ENCODE data around the gene PDCD1.
"Not testable (repeated sequence)": the region's sequence is repeated elsewhere in the genome, so short reads cannot be mapped to it uniquely, and the experiment has no call there.

The PDCD1 gene

DNA sequence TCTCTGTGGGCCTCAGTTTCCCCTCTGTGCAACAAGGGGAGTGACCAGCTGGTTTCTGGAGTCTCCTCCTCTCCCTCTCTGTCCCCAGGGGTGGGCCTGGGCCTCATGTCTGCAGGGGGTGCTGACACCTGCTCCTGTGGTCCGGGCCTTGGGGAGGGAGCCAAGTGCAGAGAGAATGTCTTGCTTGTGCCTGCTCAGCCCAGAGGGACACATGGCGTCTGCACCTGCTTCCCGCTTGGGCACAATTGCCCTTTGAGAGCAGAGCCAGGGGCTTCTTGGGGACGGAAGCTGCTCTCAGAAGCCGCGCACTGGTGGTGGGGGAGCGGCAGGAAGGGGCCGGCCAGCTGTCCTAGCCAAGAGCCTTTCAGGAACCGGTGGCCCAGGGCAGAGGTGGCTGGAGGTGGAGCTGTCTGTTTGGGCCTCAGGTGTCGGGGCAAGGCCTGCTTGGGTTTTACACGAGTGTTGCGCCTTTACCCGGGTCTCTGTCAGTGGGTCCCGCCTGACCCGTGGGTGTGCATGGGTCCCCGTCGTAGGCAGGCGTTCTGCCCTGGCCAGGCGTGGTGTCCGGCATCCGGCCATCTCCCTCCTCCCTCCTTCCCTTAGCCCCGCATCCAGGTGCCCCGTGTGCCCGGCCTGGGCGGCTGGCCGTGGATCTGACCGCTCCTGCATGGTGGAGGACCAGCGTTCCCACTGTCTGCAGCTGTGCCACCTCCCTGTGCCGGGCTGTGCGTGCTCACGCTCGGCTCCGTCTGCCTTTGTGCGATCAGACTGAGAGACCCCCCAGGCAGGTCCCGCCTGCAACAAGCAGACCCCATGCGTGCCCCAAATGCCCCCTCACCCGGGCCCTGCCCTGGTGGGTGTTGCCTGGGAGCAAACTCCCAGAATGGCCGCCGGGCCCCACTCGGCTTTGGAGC lies 45.7 kb downstream of the PDCD1 start:
- no peak for DNase-seq (ENCODE audit: low read depth)

DNA sequence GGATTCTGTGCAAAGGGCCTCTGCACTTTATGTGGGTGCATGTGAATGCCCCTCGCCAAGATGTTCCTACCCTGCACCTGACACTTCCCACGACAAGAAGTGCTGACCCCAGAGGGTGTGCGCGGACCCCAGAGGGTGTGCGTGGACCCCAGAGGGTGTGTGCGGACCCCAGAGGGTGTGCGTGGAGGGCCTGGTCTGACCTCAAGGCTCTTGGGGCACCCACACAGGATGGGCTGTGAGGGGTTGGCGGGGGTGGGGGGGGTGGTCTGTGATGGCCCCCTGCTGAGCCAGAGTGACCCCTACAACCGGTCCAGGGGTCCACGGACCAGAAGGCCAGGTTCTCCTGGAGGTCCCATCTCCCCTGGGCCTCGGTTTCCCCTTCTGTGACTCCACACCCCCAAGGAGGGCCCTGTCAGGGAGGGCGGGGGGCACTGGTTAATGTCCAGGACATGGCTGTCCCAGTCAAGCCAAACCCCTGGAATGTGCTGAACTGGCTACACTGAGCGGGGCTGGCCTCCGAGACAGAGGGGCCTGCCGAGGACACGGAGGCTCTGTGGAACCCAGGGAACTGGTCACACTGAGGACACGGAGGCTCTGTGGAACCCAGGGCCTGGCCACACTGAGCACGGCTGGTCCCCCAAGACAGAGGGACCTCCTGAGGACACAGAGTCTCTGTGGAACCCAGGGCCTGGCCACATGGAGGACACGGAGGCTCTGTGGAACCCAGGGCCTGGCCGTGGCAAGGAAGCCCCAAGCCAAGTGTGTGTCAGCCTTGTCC lies 46.6 kb downstream of the PDCD1 start:
- DNase-seq (ENCODE audit: low read depth), result no peak

DNA sequence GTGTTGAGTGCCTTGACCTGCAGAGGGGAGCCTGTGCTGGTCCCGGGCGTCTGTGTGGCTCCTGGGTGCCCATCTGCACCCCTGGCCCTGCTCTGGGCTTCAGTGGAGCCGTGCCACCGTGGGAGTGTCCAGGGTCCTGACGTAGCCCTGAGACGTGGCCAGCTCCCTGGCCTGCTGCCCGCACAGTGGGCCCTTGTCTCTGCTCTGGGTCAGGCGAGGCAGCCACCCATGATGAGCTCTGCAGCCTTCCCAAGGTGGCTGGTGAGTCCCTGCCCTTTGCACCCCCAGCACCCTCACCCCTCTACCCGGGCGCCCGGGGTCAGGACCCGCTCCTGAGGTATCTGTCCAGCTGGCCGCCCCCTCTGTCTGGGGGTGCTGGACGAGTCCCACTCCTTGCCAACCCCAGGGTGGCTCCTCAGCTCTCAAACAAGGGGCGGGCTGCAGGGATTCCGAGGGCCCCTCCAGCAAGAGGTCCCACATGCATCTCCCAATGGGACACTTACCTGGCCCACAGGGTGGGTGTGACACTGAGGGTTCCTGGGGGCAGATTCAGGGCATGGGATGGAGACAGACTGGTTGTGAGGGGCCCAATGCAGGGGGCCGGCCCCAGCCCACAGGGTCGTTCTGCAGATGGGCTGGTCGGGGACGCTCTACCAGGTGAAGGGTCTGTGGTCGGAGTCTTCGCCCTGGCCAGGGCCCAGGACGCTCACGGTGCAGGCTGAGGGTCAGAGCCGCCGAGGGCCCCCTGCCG lies 47.3 kb downstream of the PDCD1 start:
- DNase-seq (ENCODE audit: low read depth), result no peak

DNA sequence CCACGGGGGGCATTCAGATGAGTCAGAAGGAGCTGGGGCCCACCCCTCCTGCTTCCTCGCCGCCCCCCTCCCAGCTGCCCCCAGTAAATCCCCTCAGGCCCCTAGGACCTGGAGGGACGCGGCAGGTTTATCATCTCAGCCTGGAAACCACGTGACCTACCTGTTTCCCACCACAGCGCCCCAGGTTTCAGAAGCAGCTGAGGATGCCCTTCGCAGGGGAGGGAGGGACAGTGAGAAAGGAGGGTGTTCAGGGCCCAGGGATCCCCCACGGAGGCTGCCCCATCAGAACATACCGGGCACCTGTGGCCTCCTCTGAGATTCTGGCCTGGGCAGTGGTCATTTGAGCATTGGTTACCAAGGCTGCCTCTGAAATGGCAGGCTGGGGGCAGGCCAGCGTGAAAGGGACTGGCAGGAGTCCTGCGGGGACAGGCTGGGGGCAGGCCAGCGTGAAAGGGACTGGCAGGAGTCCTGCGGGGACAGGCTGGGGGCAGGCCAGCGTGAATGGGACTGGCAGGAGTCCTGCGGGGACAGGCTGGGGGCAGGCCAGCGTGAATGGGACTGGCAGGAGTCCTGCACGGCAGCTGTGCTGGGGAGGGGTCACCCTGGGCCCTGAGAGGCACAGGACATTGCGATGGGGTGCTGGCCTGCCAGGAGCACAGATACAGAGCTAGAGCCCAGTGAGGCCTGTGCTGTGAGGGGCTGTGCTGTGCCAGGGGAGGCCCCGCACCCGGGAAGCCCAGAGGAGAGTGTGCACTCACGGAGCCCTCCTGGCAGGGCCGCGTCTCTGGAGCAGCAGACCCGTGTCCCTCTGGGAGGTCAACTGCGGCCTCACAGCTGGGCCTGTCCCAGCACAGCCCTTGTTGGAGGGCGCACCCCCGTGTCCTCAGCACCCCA lies 48.1 kb downstream of the PDCD1 start:
- no peak for DNase-seq (ENCODE audit: low read depth)

DNA sequence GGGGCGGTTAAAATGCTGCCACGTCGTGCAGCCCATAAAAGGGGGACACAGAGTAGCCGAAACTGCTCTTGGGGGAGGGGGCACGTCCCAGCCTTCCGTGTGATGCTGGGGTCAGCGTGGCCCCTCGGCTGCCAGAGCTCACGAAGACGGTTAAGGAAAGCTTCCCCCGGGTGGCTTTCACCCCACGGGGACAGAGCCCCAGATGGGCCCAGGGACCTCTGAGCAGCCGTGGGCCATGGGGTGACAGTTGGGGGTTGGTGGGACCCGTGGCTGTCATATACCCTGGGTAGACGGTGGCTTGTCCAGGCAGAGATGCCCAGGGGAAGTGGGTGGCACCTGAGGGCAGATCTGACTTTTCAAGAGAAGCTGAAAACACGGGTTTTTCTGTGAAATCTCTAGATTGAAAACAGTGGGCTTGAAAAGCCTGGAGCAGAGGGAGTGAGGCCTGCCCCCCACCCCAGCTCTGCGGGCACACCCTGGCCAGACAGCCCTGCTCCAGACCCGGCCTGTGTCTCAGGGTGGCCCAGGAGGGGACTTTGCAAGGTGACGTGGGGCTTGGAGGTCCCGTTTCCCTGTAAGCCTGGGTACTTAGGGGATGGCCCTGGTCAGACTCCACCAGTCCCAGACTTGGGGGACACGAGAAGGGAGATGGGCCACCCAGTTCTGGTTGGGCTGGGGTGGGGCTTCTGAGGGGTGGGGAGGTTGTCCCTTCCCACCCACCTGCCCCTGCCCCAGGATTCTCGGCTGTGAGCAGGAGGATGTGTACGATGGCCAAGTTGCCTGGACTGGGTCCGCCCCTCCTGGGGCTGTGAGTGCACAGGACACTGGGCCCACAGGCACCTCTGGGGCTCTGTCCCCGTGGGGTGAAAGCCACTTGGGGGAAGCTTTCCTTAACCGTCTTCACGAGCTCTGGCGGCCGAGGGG lies 49.0 kb downstream of the PDCD1 start:
- no peak for DNase-seq (ENCODE audit: low read depth)

DNA sequence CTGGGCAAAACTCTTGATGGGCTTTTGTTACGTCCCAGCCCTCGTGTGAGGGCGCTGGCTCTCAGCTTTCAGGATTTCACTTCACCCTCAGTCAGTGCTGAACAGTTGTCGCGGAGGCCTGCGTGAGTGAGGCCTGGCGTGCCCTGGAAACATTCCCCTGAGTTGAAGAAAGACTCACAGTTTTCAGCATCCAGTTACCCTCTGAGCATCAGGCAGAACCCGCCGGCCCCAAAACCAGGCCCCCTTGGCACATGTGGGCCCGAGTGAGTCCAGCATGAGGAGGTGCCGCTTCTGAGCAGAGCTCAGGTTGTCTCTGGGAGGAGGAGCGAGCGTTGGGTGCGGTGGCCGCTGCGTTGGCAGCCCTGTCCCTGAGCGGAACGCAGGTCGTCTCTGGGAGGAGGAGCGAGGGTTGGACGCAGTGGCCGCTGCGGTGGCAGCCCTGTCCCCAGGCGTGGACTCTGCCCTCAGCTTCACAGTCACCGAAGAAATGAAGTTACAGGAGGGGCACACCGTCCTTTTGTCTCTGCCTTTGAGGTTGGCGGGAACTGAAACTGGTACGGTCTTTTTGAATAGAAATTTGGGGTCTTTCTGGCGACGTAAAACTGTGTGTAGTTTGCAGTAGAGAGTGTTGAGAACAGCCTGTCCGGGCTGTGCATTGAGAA lies 49.8 kb downstream of the PDCD1 start, which contains the start of gene NEU4:
Gene NEU4 (plus strand): TSS at position 473 of the 662 bp plus-strand sequence. CDS start 5,292 bp downstream, outside the sequence.
- DNase-seq (ENCODE audit: low read depth), result no peak

DNA sequence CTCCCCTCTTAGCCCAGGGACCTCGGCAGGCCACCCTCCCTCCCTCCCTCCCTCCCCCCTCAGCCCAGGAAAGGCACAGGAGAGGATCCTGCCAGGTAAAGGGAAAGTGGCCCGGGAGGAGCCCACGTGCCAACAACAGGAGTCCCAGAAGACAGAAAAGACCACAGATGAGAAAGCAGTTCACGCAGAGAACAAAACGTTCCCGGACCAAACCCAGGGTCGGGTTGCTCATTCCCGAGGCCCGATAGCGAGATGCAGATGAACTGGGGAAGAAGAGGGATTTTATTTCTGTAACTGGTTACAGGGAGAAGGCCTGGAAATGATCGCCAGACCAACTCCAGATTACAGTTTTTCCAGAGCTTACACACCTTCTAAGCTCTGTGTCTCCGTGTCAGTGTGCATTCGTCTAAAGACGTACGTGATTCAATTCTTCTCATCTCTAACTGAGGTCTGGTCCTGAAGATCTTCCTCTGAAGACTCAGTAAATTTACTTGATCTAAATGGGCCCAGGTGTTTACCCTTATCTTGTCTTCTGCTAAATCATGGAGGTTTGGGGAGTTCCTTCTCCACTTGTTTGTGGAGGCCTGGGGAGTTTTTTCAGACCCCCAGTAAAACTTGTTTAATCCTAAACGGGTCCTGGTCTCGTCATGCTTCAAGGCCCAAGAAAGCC lies 50.5 kb downstream of the PDCD1 start:
- DNase-seq (ENCODE audit: low read depth), result no peak

DNA sequence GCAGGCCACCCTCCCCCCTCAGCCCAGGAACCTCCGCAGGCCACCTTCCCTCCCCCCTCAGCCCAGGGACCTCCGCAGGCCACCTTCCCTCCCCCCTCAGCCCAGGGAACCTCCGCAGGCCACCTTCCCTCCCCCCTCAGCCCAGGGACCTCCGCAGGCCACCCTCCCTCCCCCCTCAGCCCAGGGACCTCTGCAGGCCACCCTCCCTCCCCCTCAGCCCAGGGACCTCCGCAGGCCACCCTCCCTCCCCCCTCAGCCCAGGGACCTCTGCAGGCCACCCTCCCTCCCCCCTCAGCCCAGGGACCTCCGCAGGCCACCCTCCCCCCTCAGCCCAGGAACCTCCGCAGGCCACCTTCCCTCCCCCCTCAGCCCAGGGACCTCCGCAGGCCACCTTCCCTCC lies 52.5 kb downstream of the PDCD1 start:
- DNase-seq (ENCODE audit: low read depth), result not testable (repeated sequence)

DNA sequence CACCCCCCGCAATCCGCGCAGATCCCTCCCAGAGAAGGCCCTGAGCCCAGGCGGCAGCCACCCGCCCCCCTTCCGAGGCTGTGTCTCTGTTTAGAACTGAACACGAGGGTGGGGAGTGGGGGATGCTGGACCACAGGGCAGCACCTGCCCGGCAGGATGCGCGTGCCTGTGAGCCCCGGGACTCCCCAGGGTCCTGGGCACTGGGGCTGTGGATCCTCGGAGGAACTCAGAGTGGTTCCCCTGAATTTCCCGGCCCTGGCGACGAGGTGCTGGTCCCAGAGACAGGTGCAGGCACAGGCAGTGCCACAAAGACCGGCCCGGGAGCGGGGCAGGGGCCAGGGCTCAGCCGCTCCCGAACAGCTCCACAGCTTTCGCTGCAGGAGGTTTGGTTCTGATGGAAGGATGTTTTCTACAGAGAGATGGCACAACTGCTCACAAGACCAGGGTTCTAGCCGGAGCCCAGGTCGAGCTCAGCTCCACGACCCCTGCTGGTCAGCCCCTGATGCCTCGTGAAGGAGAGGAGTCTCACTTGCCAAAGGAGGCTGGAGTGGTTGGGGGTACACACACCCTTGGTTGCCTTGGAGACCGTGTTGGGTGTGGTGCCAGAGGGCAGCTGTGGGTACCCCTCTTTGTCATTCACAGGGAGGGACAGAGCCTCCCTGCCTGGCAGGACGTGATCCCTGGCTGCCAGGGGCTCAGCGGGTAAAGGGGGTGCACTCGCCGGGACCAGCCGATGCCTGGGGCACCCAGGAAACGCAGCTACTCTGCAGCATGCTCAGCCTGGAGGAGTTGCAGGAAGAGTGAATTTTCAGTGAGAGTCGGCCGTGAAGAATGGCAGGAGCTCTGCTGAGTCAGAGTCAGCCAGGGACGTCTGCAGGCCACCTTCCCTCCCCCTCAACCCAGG lies 54.1 kb downstream of the PDCD1 start:
- DNase-seq (ENCODE audit: low read depth), result no peak

DNA sequence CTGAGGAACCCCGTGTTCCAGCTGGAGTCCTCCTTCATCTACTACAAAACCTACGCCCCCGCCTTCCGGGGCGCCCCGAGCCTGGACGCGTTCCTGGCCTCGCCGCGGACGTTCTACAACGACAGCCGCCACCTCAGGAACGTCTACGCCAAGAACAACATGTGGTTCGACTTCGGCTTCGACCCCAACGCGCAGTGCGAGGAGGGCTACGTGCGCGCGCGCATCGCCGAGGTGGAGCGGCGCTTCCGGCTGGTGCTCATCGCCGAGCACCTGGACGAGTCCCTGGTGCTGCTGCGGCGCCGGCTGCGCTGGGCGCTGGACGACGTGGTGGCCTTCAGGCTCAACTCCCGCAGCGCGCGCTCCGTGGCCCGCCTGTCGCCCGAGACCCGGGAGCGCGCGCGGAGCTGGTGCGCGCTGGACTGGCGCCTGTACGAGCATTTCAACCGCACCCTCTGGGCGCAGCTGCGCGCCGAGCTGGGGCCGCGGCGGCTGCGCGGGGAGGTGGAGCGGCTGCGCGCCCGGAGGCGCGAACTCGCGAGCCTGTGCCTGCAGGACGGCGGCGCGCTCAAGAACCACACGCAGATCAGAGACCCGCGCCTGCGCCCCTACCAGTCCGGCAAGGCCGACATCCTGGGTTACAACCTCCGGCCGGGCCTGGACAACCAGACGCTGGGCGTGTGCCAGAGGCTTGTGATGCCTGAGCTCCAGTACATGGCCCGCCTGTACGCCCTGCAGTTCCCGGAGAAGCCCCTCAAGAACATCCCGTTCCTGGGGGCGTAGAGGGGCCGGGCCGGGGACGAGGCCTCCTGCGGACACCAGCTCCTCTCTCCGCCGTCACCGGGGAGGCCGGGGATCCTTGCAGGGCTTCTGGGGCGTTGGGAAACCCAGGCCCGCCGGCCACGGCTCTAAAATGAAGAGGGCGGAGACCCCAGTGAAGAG lies 55.0 kb downstream of the PDCD1 start:
- peak; percentile 29 for DNase-seq (ENCODE audit: low read depth)

DNA sequence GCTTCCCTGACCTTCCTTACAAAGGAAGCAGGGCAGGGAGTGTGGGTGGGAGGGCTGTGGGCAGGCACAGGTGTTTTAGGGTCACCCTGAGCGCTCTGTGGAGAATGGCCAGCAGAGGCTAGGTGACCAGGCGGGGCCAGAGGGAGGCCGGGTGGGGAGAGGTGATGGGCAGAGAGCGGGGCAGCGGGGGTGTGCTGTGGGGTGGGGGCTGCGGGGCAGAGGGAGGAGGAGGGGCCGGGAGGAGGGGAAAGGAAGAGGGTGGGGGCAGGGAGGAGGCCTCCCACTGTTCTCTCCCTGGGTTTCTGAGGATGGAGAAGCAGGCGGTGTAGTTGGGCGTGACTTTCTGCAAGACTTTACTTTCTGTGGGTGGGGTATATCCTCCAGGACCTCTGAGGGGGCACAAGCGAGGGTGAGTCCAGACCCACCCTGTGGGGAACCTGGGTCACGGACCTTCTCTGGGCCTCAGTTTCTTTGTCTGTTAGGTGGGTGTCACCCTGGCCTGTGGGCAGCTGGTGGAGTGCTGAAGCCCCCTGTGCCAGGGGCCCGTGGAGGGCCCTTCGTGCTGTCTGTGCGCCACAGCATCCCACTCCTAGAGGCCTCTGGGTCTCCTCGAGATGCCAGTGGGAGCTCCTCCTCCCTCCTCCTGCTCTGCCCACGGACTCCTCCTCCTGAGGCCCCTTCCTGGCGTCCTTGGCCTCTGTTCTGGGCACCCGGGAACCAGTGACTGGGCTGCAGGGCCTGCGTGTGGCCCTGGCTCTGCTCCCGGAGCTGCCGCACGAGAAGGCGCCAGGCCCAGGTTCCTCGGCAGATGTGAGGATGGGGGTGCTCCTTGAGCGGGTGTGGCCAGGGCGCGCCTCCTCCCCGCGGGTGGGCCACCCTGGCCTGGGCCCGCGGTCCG lies 56.0 kb downstream of the PDCD1 start:
- DNase-seq (ENCODE audit: low read depth), result no peak

DNA sequence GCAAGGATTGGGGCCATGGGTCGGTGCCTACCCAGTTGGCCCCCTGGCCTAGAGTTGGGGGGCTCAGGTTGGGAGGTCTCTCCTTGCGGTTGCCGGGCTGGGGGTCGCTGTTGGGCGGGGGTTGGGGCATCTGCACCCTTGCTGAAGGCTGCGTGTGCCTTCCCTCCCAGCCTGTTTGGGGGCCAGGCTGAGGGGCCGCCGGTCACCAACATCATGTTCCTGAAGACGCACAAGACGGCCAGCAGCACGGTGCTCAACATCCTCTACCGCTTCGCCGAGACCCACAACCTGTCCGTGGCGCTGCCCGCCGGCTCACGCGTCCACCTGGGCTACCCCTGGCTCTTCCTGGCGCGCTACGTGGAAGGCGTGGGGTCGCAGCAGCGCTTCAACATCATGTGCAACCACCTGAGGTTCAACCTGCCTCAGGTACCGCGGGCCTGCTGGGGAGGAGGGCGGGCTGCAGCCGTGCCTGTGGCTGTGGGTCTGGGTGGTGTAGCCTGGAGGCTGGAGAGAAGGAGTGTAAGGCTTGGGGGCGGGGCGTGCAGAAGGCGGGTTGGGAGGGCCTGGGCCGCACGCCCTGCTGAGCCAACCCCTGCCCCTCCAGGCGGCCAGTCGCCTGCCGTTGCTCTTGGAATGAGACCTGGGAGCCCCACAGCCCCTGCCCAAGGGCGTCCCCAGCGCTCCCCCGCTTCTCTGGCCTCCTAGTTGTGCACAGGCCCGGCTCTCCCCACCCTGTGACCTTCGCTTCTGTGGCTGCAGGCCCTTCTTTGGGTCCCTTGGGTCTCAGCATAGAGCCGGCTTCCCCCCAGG lies 56.9 kb downstream of the PDCD1 start:
- no peak for DNase-seq (ENCODE audit: low read depth)

DNA sequence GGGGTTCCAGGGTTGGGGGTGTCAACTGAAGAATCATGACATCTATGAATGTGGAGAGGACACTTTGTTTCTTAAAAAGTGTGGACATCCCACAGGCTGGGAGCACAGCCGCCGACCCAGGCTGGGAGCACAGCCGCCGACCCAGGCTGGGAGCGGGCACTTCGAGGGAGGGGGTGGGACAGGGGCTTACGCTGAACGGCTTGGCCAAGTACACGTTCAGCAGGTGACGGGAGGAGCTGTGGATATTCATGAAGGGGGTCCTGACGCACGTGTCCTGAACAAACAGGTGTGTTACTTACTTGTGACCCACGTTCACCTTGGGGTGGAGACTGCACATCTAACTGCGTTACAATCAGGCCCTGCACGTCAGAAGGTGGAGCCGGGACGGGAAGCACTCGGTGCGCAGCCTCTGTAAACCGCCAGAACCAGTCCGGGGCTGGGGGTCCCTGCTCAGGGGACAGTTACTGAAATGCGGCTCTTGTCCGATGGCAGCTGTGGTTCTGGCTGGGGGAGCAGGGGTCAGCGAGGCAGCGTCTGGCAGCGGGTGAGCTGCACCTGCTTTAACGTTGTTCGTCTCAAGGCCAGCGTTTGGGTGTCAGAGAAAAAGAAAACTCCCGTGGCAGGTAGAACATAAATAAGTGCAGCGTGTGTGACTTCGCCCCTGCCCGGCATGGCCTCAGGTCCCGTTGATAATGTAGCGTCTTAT lies 58.3 kb downstream of the PDCD1 start:
- DNase-seq (ENCODE audit: low read depth), result not testable (repeated sequence)
